ENCODE results near the gene SLC38A10. TPM values are rescaled to one million over a fixed set of nuclear protein-coding genes. Genes with fewer than 3 reads are reported as not detected.

SLC38A10 gene
- polyA plus RNA-seq, 1 of the 3 experiments (the other 2 are of a cell fraction), result 82.2 TPM

- no peaks in the 10 kb centered on the region for H4K20me1 ChIP-seq (ENCODE audit: insufficient read depth)
- no peak overlapping the region for H3K9ac ChIP-seq
- H3F3A ChIP-seq (replicated peaks; ENCODE audit: insufficient read depth), result no peaks in the 10 kb centered on the region
- 88% methylated on average over 31 of the region's 36 CpGs for WGBS (ENCODE audit: low lambda C conversion rate)
- no peaks in the 10 kb centered on the region for H3K36me3 ChIP-seq (replicated peaks in 1 of 2; ENCODE audit: control insufficient read depth in 1 of 2, insufficient read depth in 2 of 2, low read length in 1 of 2)
- H3K9me3 ChIP-seq, result no peaks in the 10 kb centered on the region
- H3K9me2 ChIP-seq, result no peaks in the 10 kb centered on the region
- DNase-seq, result peak; percentile 90
- CTCF ChIA-PET, result interaction anchor here (0.6 to 17.2 kb wide), 29 partner anchors 11 to 287 kb away, joined by 3 to 295 read pairs (median 8); partner anchors contain the start of genes BAHCC1 and SLC38A10
- H3K27me3 ChIP-seq (ENCODE audit: insufficient read depth), result peaks cover 6% of the 10 kb centered on the region; the same call in 1 of the 2 replicates
- H3K79me2 ChIP-seq (ENCODE audit: insufficient read depth), result no peaks in the 10 kb centered on the region
- H3K27ac ChIP-seq (ENCODE audit: low read depth in 2 of 2, low read length in 1 of 2), result peak overlapping the region in 1 of 2 experiments; percentile 99; a peak in 2 of 4 replicates
- peaks cover 0 to 88% of the 10 kb centered on the region in 2 experiments; a peak in 2 of 4 replicates for H3K4me1 ChIP-seq (ENCODE audit: control insufficient read depth in 1 of 2, insufficient read depth in 2 of 2, low read depth in 1 of 2, low read length in 1 of 2)
- H2AFZ ChIP-seq (ENCODE audit: low read depth), result no peak overlapping the region
- H3K4me2 ChIP-seq, result no peak overlapping the region
- no peak overlapping the region for H3K4me3 ChIP-seq (ENCODE audit: low read depth in 2 of 2, low read length in 1 of 2)
- POLR2A ChIA-PET, result interaction anchor here (0.6 to 3.8 kb wide), 17 partner anchors 11 to 126 kb away, joined by 3 to 37 read pairs (median 5); partner anchors contain the start of gene SLC38A10
- TF ChIP-seq CHD2 (IDR thresholded peaks at IDR 0.05; ENCODE audit: low read length, partially characterized antibody), result no peak
- TF ChIP-seq MXI1 (IDR thresholded peaks at IDR 0.05; ENCODE audit: low read depth, low read length), result peak; percentile 64; the same call in 1 of the 2 replicates
- TF ChIP-seq REST (IDR thresholded peaks at IDR 0.05; ENCODE audit: low read depth, low read length), result no peak
- no peak for TF ChIP-seq RXRA (IDR thresholded peaks at IDR 0.05; ENCODE audit: borderline replicate concordance, low read depth)
- TF ChIP-seq TCF12 (IDR thresholded peaks at IDR 0.05), result no peak
- TF ChIP-seq TAF1 (IDR thresholded peaks at IDR 0.05; ENCODE audit: borderline replicate concordance, low read depth, low read length), result no peak
- no peak for TF ChIP-seq FOSL2 (IDR thresholded peaks at IDR 0.05; ENCODE audit: borderline replicate concordance, low read depth)
- TF ChIP-seq IRF3 (IDR thresholded peaks at IDR 0.05; ENCODE audit: low read depth, low read length), result no peak
- TF ChIP-seq ELF1 (IDR thresholded peaks at IDR 0.05), result no peak
- no peak for TF ChIP-seq CTCF (IDR thresholded peaks at IDR 0.05)
- no peak for TF ChIP-seq GABPA (IDR thresholded peaks at IDR 0.05; ENCODE audit: low read depth)
- no peak for TF ChIP-seq NRF1 (IDR thresholded peaks at IDR 0.05; ENCODE audit: low read depth, low read length)
- no peak for TF ChIP-seq POLR2AphosphoS5 (IDR thresholded peaks at IDR 0.05; ENCODE audit: low read depth, low read length)
- TF ChIP-seq NFIC (IDR thresholded peaks at IDR 0.05; ENCODE audit: borderline replicate concordance), result no peak
- peak; percentile 48; the same call in 1 of the 2 replicates for TF ChIP-seq USF2 (IDR thresholded peaks at IDR 0.05; ENCODE audit: borderline replicate concordance, low read depth, low read length)
- TF ChIP-seq ZBTB33 (IDR thresholded peaks at IDR 0.05; ENCODE audit: borderline replicate concordance, low read depth), result no peak
- peak in 1 of 2 experiments; percentile 70; a peak in 1 of 4 replicates for TF ChIP-seq EP300 (IDR thresholded peaks at IDR 0.05; ENCODE audit: borderline replicate concordance in 1 of 2, low read depth in 1 of 2, low read length in 1 of 2)
- no peak; the same call in 1 of the 2 replicates for TF ChIP-seq SMC3 (IDR thresholded peaks at IDR 0.05; ENCODE audit: low read depth, low read length)
- peak; percentile 68; the same call in 1 of the 2 replicates for TF ChIP-seq USF1 (IDR thresholded peaks at IDR 0.05; ENCODE audit: borderline replicate concordance, low read depth)
- no peak for TF ChIP-seq YY1 (IDR thresholded peaks at IDR 0.05; ENCODE audit: low read depth)
Measured at GRCh38 chr17:81309859-81310839, 15.0 kb upstream of the SLC38A10 start.

All from SK-N-SH (cell line).